Urothelium cell line (cell line): ENCODE results near the gene GCNT3.
"Not testable (repeated sequence)": the region's sequence is repeated elsewhere in the genome, so short reads cannot be mapped to it uniquely, and the experiment has no call there.

ENCODE experiments used
- DNase-seq: peaks from one replicate; pipeline ENCODE4 v3.0.0; 2011; ENCODE audit warnings: low spot score, mixed read lengths
- FAIRE-seq: peaks from 2 replicates; lab custom pipeline; 2011; peaks lifted over from hg19 to GRCh38; lab: Jason Lieb, UNC

The GCNT3 gene

DNA sequence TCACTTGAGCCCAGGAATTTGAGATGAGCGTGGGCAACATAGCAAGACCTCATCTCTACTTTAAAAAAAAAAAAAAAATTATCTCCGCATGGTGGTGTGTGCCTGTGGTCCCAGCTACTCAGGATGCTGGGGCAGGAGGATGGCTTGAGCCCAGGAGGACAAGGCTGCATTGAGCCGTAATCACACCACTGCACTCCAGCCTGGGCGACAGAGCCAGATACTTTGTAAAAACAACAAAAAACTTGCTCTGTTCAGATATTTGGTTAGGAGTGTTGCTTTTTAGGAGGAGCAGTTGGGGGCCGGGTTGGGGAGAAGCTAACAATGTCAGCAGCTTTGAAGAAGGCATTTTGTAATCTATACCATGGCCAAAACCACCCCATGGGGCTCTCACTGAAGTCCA is 4.1 kb downstream of the GCNT3 start:
- FAIRE-seq, result no peak
- no peak for DNase-seq

DNA sequence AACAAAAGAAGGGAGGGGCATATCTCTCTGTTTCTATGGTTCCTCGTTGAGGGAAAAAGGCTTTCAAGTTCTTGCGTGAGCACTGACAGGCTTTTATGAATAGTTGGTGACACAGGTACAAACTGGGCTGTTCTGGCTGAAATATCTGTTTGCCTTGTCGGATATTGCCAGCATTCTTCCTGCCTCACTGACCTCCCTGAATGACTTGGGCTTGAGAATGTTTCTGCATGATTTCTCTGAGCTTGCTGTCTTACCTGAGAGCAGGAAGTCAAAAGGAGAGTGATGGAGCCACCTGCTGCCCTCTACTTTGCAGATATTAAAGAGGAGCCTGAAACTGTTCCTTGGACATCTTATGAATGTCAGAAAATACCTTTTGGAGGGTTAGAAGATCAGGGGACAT is 4.8 kb downstream of the GCNT3 start:
- FAIRE-seq (peak; percentile 40), DNase-seq (no peak)

- FAIRE-seq, result no peak
These were observed 6.8 kb downstream of the GCNT3 start for GRCh38 chr15:59618406-59618805.

GRCh38 chr15:59622289-59622688 is 10.7 kb downstream of the GCNT3 start:
- peak; percentile 88 for FAIRE-seq
- peak; percentile 80 for DNase-seq

More at GRCh38 chr15:59618406-59618805, 6.8 kb downstream of the GCNT3 start:
- no peak for DNase-seq

GRCh38 chr15:59632714-59633113 is 21.1 kb downstream of the GCNT3 start:
- FAIRE-seq (peak; percentile 50), DNase-seq (peak; percentile 48)

DNA sequence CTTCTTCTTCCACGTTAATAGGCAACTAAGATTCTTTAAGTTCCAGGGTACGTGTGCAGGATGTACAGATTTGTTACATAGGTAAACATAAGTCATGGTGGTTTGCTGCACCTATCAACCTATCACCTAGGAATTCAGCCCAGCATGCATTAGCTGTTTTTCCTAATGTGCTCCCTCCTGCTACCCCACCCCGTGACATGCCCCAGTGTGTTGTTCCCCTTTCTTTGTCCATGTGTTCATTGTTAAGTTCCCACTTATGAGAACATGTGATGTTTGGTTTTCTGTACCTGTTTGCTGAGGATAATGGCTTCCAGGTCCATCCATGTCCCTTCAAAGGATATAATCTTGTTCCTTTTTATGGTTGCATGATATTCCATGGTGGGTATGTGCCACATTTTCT is 24.6 kb downstream of the GCNT3 start:
- DNase-seq, result no peak
- peak; percentile 84 for FAIRE-seq

GRCh38 chr15:59637507-59637906 is 25.9 kb downstream of the GCNT3 start:
- FAIRE-seq, result peak; percentile 84
- not testable (repeated sequence) for DNase-seq

DNA sequence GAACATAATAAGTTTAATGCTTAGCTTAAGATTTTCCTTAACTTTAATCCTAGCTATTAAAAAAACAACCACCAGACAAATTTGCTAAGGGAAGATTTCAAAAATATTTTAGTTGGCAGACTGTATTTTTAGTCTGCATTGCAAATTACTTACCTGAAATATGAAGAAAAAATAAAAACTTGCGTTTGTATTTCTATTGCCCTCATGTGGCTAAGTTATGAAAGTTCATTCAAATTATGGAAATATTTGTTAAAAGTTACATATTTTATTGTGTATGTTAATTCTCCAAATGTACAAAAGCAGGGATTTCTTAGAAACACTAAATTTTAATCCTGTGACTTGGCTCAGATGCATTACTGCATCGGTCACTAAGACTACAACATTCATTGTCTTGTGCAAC is 30.8 kb downstream of the GCNT3 start:
- FAIRE-seq, result no peak
- no peak for DNase-seq

- peak; percentile 23 for FAIRE-seq
- DNase-seq, result no peak
These were observed 33.2 kb downstream of the GCNT3 start for GRCh38 chr15:59644756-59645155.

GRCh38 chr15:59645812-59646211 is 34.2 kb downstream of the GCNT3 start:
- FAIRE-seq, DNase-seq: not testable (repeated sequence)

DNA sequence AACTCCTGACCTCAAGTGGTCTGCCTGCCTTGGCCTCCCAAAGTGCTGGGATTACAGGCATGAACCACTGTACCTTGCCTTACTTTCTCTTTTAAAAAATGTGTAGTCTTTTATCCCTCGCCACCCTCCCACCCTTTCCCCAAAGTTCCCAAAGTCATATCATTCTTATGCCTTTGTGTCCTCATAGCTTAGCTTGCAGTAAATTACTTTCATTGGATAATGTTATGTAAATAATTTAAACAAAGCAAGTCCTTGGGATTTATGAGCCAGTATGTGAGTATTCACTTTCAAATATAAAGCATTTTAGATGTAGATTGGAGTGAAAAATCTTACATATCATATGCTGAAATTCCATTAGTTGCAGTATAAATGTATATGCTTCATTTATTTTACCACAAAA is 34.7 kb downstream of the GCNT3 start:
- FAIRE-seq, result no peak
- DNase-seq, result no peak

GRCh38 chr15:59647085-59647484 is 35.5 kb downstream of the GCNT3 start:
- FAIRE-seq, result peak; percentile 42
- DNase-seq, result no peak

DNA sequence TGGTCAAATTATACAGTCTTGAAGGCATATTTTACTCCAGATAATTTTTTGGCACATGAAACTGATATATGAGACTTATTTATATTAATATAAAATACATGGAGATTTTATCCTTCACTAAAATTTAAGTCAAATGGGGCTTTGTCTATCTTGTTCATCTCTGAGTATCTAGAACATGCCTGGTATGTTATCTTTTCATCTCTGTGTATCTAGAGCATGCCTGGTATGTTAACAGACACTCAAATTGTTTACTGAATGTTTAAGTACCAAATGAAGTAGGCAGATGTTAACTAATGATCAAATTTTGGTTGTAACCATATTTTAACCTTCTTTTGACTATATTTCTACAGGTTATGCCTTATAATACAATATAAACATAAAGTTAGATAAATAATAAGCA is 38.0 kb downstream of the GCNT3 start:
- FAIRE-seq (no peak), DNase-seq (no peak)

DNA sequence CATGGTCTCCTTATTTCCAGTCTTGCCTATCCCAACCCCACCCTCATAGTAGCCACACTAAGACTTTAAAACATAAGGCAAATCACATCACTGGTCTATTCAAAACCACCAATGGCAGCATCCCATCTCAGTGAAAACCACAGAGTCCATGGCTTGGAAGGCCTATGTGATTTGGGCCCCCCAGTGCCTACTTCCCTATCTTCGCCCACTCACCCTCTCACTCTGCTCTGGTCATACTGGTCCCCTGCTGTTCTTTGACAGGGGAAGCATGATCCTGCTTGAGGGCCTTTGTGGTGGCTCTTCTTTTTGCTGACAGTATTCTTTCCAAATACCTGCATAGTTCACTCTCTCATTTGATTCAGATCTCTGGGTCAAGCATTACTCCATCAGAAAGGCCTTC is 42.5 kb downstream of the GCNT3 start:
- no peak for FAIRE-seq
- no peak for DNase-seq

- peak; percentile 97 for FAIRE-seq
- DNase-seq, result peak; percentile 98
These were observed 45.5 kb downstream of the GCNT3 start, which contains the start of gene GTF2A2 for GRCh38 chr15:59656897-59657634. GTF2A2 (minus strand) TSS chr15:59657515; CDS start chr15:59652277, 5,238 bp downstream.

DNA sequence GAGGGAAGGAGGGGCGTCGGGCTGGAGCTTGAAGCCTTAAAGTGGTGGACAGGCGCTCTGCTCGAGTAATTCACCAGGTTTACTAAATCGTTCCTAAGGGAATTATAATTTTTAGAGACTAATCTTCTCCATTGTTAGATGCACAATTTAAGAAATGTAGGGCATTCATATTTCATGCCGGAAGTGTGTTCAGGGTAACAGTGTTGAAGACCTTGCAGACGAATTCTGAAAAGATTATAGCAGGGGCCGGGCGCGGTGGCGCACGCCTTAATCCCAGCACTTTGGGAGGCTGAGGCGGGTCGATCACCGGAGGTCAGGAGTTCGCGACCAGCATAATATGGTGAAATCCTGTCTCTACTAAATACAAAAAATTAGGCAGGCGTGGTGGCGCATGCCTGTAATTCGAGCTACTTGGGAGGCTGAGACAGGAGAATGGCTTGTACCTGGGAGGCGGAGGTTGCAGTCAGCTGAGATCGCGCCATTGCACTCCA is 46.1 kb downstream of the GCNT3 start:
- no peak for FAIRE-seq
- no peak for DNase-seq

DNA sequence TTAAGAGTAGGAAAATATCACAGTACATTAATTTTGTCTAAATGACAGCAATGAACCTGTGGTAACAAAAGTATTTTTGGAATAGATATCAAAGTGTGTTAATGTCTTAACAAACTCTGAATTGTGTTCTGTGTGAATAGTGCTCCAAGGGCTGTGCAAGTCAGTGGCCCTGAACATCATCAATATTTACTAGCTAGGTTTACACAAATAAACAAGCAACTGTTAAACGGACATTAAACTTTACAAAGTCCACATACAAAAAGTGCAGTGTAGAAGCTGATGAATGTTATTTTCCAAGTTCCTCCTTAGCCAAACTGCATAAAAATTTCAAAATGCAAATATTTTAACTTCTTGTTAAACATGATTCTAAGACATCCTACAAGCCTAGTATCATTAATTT is 47.8 kb downstream of the GCNT3 start:
- DNase-seq (no peak), FAIRE-seq (no peak)

- FAIRE-seq (no peak), DNase-seq (no peak)
These were observed 50.7 kb downstream of the GCNT3 start for GRCh38 chr15:59662260-59662659.

DNA sequence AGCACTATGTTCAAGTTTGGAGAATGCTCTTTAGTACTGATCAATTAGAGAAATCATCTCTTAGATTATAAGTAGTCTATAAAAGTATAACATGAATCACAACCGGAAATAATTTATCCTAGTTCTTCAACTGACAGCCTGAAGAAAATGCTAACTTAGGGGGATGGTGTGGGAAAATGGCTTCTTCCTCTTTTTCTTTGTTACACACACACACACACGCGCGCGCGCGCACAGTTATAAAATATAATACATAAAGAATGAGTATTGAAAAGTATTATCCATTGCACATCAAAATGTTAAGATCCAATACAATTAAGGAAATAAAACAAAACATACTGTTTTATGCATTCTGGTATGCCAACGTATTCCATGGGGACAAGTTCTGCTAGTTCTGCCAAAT is 57.0 kb downstream of the GCNT3 start:
- DNase-seq, result no peak
- FAIRE-seq, result no peak
